ENCODE results near the gene PFDN2. TPM values are rescaled to one million over a fixed set of nuclear protein-coding genes. Genes with fewer than 3 reads are reported as not detected.

The PFDN2 gene
- total RNA-seq, 1 donor from 2014 or later, result 90.0 TPM

DNA sequence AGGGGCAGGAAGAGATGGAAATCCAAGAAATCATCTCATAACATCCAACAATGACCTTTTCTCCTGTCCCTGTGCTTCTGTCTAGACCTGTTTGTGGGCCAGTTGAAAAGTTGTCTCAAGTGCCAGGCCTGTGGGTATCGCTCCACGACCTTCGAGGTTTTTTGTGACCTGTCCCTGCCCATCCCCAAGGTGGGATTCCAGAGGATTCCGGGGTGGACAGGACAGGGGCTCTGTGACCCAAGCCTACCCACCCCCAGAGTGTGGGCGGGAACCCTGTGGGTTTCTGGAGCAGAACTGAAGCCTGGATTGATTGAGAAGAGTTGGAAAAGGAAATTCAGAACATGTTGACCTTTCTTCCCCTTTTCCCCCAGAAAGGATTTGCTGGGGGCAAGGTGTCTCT lies 46.0 kb upstream of the PFDN2 start:
- no peak for TF ChIP-seq CTCF (conservative IDR thresholded peaks at IDR 0.05)
- H3K4me3 Mint-ChIP-seq, result peak overlapping the region; percentile 94

GRCh38 chr1:161162806-161163205 lies 45.0 kb upstream of the PFDN2 start:
- H3K9me3 Mint-ChIP-seq, result no peaks in the 10 kb centered on the region
- no peak overlapping the region for H3K27ac Mint-ChIP-seq (ENCODE audit: unreplicated experiment)
- no peak for TF ChIP-seq CTCF (conservative IDR thresholded peaks at IDR 0.05)
- H3K4me3 Mint-ChIP-seq, result peak overlapping the region; percentile 94
- no peak for DNase-seq (ENCODE audit: low read depth, low spot score)
- peaks cover 54% of the 10 kb centered on the region for H3K4me1 Mint-ChIP-seq
- H3K27me3 Mint-ChIP-seq (ENCODE audit: low read depth), result no peaks in the 10 kb centered on the region
- peaks cover 3% of the 10 kb centered on the region for H3K36me3 Mint-ChIP-seq (ENCODE audit: low read depth)

More for the DNA sequence above, 46.0 kb upstream of the PFDN2 start:
- no peak for DNase-seq (ENCODE audit: low read depth, low spot score)
- H3K4me1 Mint-ChIP-seq, result peaks cover 55% of the 10 kb centered on the region
- peaks cover 3% of the 10 kb centered on the region for H3K36me3 Mint-ChIP-seq (ENCODE audit: low read depth)
- no peak overlapping the region for H3K27ac Mint-ChIP-seq (ENCODE audit: unreplicated experiment)
- no peaks in the 10 kb centered on the region for H3K9me3 Mint-ChIP-seq
- H3K27me3 Mint-ChIP-seq (ENCODE audit: low read depth), result no peaks in the 10 kb centered on the region

DNA sequence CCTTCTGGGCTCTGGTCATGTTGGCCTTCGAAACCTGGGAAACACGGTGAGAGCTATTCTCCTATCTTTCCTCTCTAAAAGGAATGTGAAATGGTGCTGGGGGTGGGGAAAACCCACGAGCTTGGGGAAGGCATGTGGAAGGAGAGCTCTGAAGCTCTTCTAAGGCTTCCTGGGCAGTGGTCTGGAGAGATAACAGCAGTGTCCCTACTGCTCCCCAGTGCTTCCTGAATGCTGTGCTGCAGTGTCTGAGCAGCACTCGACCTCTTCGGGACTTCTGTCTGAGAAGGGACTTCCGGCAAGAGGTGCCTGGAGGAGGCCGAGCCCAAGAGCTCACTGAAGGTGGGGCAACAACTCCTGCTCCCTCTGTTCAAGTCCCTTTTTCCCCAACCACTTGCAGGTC lies 44.2 kb upstream of the PFDN2 start:
- no peak overlapping the region for H3K27ac Mint-ChIP-seq (ENCODE audit: unreplicated experiment)

GRCh38 chr1:161161652-161162051 lies 43.8 kb upstream of the PFDN2 start:
- H3K4me3 Mint-ChIP-seq, result peak overlapping the region; percentile 94
- TF ChIP-seq CTCF (conservative IDR thresholded peaks at IDR 0.05), result no peak
- no peaks in the 10 kb centered on the region for H3K27me3 Mint-ChIP-seq (ENCODE audit: low read depth)
- DNase-seq (ENCODE audit: low read depth, low spot score), result no peak
- no peak overlapping the region for H3K27ac Mint-ChIP-seq (ENCODE audit: unreplicated experiment)
- H3K36me3 Mint-ChIP-seq (ENCODE audit: low read depth), result peaks cover 5% of the 10 kb centered on the region
- H3K9me3 Mint-ChIP-seq, result no peaks in the 10 kb centered on the region
- H3K4me1 Mint-ChIP-seq, result peaks cover 47% of the 10 kb centered on the region

More for the DNA sequence above, 44.2 kb upstream of the PFDN2 start:
- Mint-ChIP-seq H3K36me3 (ENCODE audit: low read depth) (peaks cover 3% of the 10 kb centered on the region), H3K4me3 (peak overlapping the region; percentile 94), H3K9me3 (no peaks in the 10 kb centered on the region), H3K4me1 (peaks cover 51% of the 10 kb centered on the region), H3K27me3 (ENCODE audit: low read depth) (no peaks in the 10 kb centered on the region)
- DNase-seq (ENCODE audit: low read depth, low spot score), result no peak
- no peak for TF ChIP-seq CTCF (conservative IDR thresholded peaks at IDR 0.05)

DNA sequence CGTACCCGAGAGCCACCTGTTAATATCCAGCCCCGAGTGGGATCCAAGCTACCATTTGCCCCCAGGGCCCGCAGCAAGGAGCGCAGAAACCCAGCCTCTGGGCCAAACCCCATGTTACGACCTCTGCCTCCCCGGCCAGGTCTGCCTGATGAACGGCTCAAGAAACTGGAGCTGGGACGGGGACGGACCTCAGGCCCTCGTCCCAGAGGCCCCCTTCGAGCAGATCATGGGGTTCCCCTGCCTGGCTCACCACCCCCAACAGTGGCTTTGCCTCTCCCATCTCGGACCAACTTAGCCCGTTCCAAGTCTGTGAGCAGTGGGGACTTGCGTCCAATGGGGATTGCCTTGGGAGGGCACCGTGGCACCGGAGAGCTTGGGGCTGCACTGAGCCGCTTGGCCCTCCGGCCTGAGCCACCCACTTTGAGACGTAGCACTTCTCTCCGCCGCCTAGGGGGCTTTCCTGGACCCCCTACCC lies 42.9 kb upstream of the PFDN2 start:
- Mint-ChIP-seq H3K36me3 (ENCODE audit: low read depth) (peaks cover 5% of the 10 kb centered on the region), H3K27ac (ENCODE audit: unreplicated experiment) (no peak overlapping the region), H3K9me3 (no peaks in the 10 kb centered on the region), H3K4me1 (peaks cover 40% of the 10 kb centered on the region), H3K27me3 (ENCODE audit: low read depth) (no peaks in the 10 kb centered on the region), H3K4me3 (peak overlapping the region; percentile 94)
- TF ChIP-seq CTCF (conservative IDR thresholded peaks at IDR 0.05), result no peak
- no peak for DNase-seq (ENCODE audit: low read depth, low spot score)

GRCh38 chr1:161159913-161160243 lies 42.0 kb upstream of the PFDN2 start:
- Mint-ChIP-seq H3K4me1 (peaks cover 41% of the 10 kb centered on the region), H3K36me3 (ENCODE audit: low read depth) (peaks cover 5% of the 10 kb centered on the region), H3K27ac (ENCODE audit: unreplicated experiment) (peak overlapping the region; percentile 79), H3K4me3 (peak overlapping the region; percentile 94), H3K27me3 (ENCODE audit: low read depth) (no peaks in the 10 kb centered on the region), H3K9me3 (no peaks in the 10 kb centered on the region)
- TF ChIP-seq CTCF (conservative IDR thresholded peaks at IDR 0.05), result no peak
- DNase-seq (ENCODE audit: low read depth, low spot score), result no peak

Measured in neural crest cell (in vitro differentiated cells).